Measurements from ENCODE around the gene MOB3B. TPM values are rescaled to one million over a fixed set of nuclear protein-coding genes. Genes with fewer than 3 reads are reported as not detected.

The MOB3B gene
- total RNA-seq, 1 donor, result under 0.01 TPM

GRCh38 chr9:27447031-27447683 lies 82.5 kb downstream of the MOB3B start:
- H4K20me1 ChIP-seq (ENCODE audit: insufficient read depth, low read length), result no peaks in the 10 kb centered on the region
- no peak for DNase-seq (ENCODE audit: insufficient read length, low spot score, missing footprints)
- no peak overlapping the region for H3K27ac ChIP-seq (ENCODE audit: low read depth, low read length)
- H2AFZ ChIP-seq (ENCODE audit: low read length), result no peak overlapping the region
- no peaks in the 10 kb centered on the region for H3K79me2 ChIP-seq (ENCODE audit: insufficient read depth, low read length)
- TF ChIP-seq CTCF (IDR thresholded peaks at IDR 0.05; ENCODE audit: extremely low read depth, low read depth, low read length), result no peak
- no peaks in the 10 kb centered on the region for H3K27me3 ChIP-seq (ENCODE audit: insufficient read depth, low read length)
- no peaks in the 10 kb centered on the region for H3K4me1 ChIP-seq (ENCODE audit: insufficient read depth, low read length)
- no peak overlapping the region for H3K4me3 ChIP-seq (ENCODE audit: insufficient read depth, low read length)
- no peak overlapping the region for H3K4me2 ChIP-seq (ENCODE audit: insufficient read depth, low read length)
- no peaks in the 10 kb centered on the region for H3K9me3 ChIP-seq (ENCODE audit: low read depth, low read length)
- no peaks in the 10 kb centered on the region for H3K36me3 ChIP-seq (ENCODE audit: insufficient read depth, low read length)

GRCh38 chr9:27445688-27446087 lies 83.9 kb downstream of the MOB3B start:
- TF ChIP-seq CTCF (IDR thresholded peaks at IDR 0.05; ENCODE audit: extremely low read depth, low read depth, low read length), result no peak
- no peak overlapping the region for H3K27ac ChIP-seq (ENCODE audit: low read depth, low read length)
- H3K4me1 ChIP-seq (ENCODE audit: insufficient read depth, low read length), result no peaks in the 10 kb centered on the region
- H4K20me1 ChIP-seq (ENCODE audit: insufficient read depth, low read length), result no peaks in the 10 kb centered on the region
- no peaks in the 10 kb centered on the region for H3K36me3 ChIP-seq (ENCODE audit: insufficient read depth, low read length)
- H3K9me3 ChIP-seq (ENCODE audit: low read depth, low read length), result no peaks in the 10 kb centered on the region
- no peaks in the 10 kb centered on the region for H3K79me2 ChIP-seq (ENCODE audit: insufficient read depth, low read length)
- H3K4me2 ChIP-seq (ENCODE audit: insufficient read depth, low read length), result no peak overlapping the region
- DNase-seq (ENCODE audit: insufficient read length, low spot score, missing footprints), result no peak
- no peaks in the 10 kb centered on the region for H3K27me3 ChIP-seq (ENCODE audit: insufficient read depth, low read length)
- H3K4me3 ChIP-seq (ENCODE audit: insufficient read depth, low read length), result no peak overlapping the region
- no peak overlapping the region for H2AFZ ChIP-seq (ENCODE audit: low read length)

GRCh38 chr9:27445057-27445595 lies 84.5 kb downstream of the MOB3B start:
- TF ChIP-seq CTCF (IDR thresholded peaks at IDR 0.05; ENCODE audit: extremely low read depth, low read depth, low read length), result no peak
- Histone ChIP-seq H3K4me1 (ENCODE audit: insufficient read depth, low read length) (no peaks in the 10 kb centered on the region), H4K20me1 (ENCODE audit: insufficient read depth, low read length) (no peaks in the 10 kb centered on the region), H3K9me3 (ENCODE audit: low read depth, low read length) (no peaks in the 10 kb centered on the region), H3K27ac (ENCODE audit: low read depth, low read length) (no peak overlapping the region), H3K36me3 (ENCODE audit: insufficient read depth, low read length) (no peaks in the 10 kb centered on the region), H2AFZ (ENCODE audit: low read length) (no peak overlapping the region), H3K4me3 (ENCODE audit: insufficient read depth, low read length) (no peak overlapping the region), H3K27me3 (ENCODE audit: insufficient read depth, low read length) (no peaks in the 10 kb centered on the region), H3K4me2 (ENCODE audit: insufficient read depth, low read length) (no peak overlapping the region), H3K79me2 (ENCODE audit: insufficient read depth, low read length) (no peaks in the 10 kb centered on the region)
- peak; percentile 19 for DNase-seq (ENCODE audit: insufficient read length, low spot score, missing footprints)

- no peak for DNase-seq (ENCODE audit: insufficient read length, low spot score, missing footprints)
- no peaks in the 10 kb centered on the region for H3K9me3 ChIP-seq (ENCODE audit: low read depth, low read length)
- H2AFZ ChIP-seq (ENCODE audit: low read length), result no peak overlapping the region
- H3K4me3 ChIP-seq (ENCODE audit: insufficient read depth, low read length), result no peak overlapping the region
- H3K4me2 ChIP-seq (ENCODE audit: insufficient read depth, low read length), result no peak overlapping the region
- no peaks in the 10 kb centered on the region for H3K36me3 ChIP-seq (ENCODE audit: insufficient read depth, low read length)
- H4K20me1 ChIP-seq (ENCODE audit: insufficient read depth, low read length), result no peaks in the 10 kb centered on the region
- no peaks in the 10 kb centered on the region for H3K4me1 ChIP-seq (ENCODE audit: insufficient read depth, low read length)
- no peaks in the 10 kb centered on the region for H3K79me2 ChIP-seq (ENCODE audit: insufficient read depth, low read length)
- H3K27ac ChIP-seq (ENCODE audit: low read depth, low read length), result no peak overlapping the region
- no peak for TF ChIP-seq CTCF (IDR thresholded peaks at IDR 0.05; ENCODE audit: extremely low read depth, low read depth, low read length)
- no peaks in the 10 kb centered on the region for H3K27me3 ChIP-seq (ENCODE audit: insufficient read depth, low read length)
Observed at GRCh38 chr9:27442464-27442863, 87.2 kb downstream of the MOB3B start.

All from osteoblast (primary cell).